NT2/D1 (cell line): ENCODE measurements around the gene TTC23.

Experiments
- SUZ12 ChIP-seq: IDR thresholded peaks from 2 replicates; pipeline ENCODE4 v1.6.1; 2011; ENCODE audit not compliant: insufficient read length, insufficient read depth; ENCODE audit errors: extremely low read depth
- YY1 ChIP-seq: IDR thresholded peaks from 2 replicates; pipeline ENCODE4 v1.6.1; 2011; ENCODE audit not compliant: insufficient read length, insufficient read depth
- ZNF274 ChIP-seq: IDR thresholded peaks from 2 replicates; pipeline ENCODE4 v1.6.1; 2011; ENCODE audit warnings: mild to moderate bottlenecking, low read depth, low read length

DNA sequence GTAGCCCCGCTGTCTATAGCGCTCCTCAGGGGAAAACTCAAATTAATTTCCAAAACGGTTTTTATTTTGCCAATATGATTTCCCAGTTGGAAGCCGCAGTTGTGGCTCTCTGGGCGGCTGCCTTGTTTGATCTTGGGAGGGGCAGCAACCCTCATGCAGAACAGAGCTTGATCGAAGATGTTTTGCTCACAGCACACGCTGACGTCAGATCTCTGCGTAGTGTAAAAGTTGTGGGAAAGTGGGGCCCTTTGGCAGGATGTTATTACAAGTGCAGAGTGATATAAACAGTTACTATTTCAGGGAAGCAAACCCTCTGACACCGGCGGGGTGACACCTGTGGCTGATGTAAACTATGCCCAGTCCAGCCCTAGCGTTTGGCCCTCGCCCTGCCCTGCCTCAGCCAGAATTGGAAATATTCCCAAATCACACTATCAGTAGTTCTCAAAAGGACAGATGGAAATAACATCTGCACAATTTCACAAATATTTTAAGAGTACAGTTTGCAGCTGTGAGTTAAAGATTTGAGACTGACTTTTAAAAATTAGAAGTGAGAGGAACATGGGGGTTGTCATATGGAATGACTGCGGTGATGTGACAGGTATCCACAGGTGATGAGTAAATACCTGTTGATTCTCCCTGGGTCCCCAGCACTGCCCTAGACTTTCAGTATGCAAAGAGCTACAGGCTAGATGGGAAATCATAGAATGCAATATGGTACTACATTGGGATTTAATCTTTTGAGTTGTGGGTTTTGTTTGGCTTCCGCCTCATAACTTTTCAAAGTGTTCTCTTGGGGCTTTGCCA is 142.8 kb downstream of the TTC23 start:
- TF ChIP-seq ZNF274 (no peak), YY1 (no peak), SUZ12 (no peak)
